Body of pancreas (tissue), 4 donors: ENCODE results near the gene MPC1. TPM values are rescaled to one million over a fixed set of nuclear protein-coding genes. Genes with fewer than 3 reads are reported as not detected.
A peak's percentile ranks its signal among the peaks of the same experiment; 100 is the strongest.
"Not testable (repeated sequence)": the region's sequence is repeated elsewhere in the genome, so short reads cannot be mapped to it uniquely, and the experiment has no call there.

Experiments
- ATAC-seq: fragments of 150-250 bp; one replicate; pipeline ENCODE4 v1.9.1; 2016
- DNase-seq, 4 donors: peaks; one replicate each; pipeline ENCODE4 v3.0.0-alpha.2; 2019
- H3K27ac ChIP-seq, 4 donors: fragments of 200-600 bp; sonication (generic); 1 replicate in 3 of 4; 2 replicates in 1 of 4; pipeline versions ENCODE4 v1.5.1 to v1.6.1; 2016 to 2019; ENCODE audit warnings: mild to moderate bottlenecking in 1 of 4, mixed read lengths in 1 of 4, moderate library complexity in 1 of 4
- H3K27me3 ChIP-seq, 2 donors: fragments of 200-600 bp; sonication (generic); one replicate each; pipeline ENCODE4 v1.6.0; 2016; ENCODE audit warnings: mild to moderate bottlenecking in 1 of 2
- H3K36me3 ChIP-seq, 2 donors: fragments of 200-600 bp; sonication (generic); replicated peaks in 1 of 2; 2 replicates each; pipeline ENCODE4 v1.5.1; 2016; ENCODE audit warnings: low read depth in 2 of 2; ENCODE audit not compliant: insufficient read depth in 1 of 2
- H3K4me1 ChIP-seq: fragments of 200-600 bp; sonication (generic); one replicate; pipeline ENCODE4 v1.6.0; 2016
- H3K4me3 ChIP-seq, 2 donors: fragments of 200-600 bp; sonication (generic); 1 replicate in 1 of 2; 2 replicates in 1 of 2; pipeline ENCODE4 v1.5.1; 2016 to 2019
- H3K9me3 ChIP-seq, 3 donors: fragments of 200-600 bp; sonication (generic); 1 replicate in 2 of 3; 2 replicates in 1 of 3; pipeline ENCODE4 v1.5.1; 2016
- POLR2A ChIP-seq, 3 donors: fragments of 450-650 bp; IDR thresholded peaks; one replicate each; pipeline ENCODE4 v1.6.1; 2016; ENCODE audit warnings: antibody characterized with exemption in 3 of 3, mild to moderate bottlenecking in 2 of 3
- WGBS, 2 donors: methylation state at CpG; one replicate each; pipeline ENCODE4 v1.1.5; 2017; 5-methylcytosine and 5-hydroxymethylcytosine counted together
- intact Hi-C: fragments of 100-400 bp; cut with DNase I; formaldehyde crosslinking; loops from one replicate; pipeline ENCODE4 v1.15.1; 2023
- total RNA-seq, 2 donors: library from RNA; depleted of rRNA; stranded (reverse); fragments of >200 nt; gene quantifications; one replicate each; pipeline ENCODE4 v1.1.0, GENCODE V29; 2016
- TF ChIP-seq, protein P1 (sequence below), 7 experiments: fragments of 450-650 bp in 4 of 7; fragments of 200-600 bp in 3 of 7; sonication (generic) in 3 of 7; IDR thresholded peaks; one replicate each; pipeline ENCODE4 v1.5.1; 2016 to 2019; ENCODE audit warnings: antibody characterized with exemption in 7 of 7

MPC1 gene
- total RNA-seq, 2 donors from 2014 or later, result 20.8 to 25.4 TPM

- Histone ChIP-seq H3K4me3 (no peak overlapping the region), H3K9me3 (no peaks in the 10 kb centered on the region), H3K36me3 (no peaks in the 10 kb centered on the region), H3K27me3 (no peaks in the 10 kb centered on the region), H3K27ac (no peak overlapping the region), H3K4me1 (no peaks in the 10 kb centered on the region)
- intact Hi-C loops, result no loop called here
- TF ChIP-seq, protein P1, sequence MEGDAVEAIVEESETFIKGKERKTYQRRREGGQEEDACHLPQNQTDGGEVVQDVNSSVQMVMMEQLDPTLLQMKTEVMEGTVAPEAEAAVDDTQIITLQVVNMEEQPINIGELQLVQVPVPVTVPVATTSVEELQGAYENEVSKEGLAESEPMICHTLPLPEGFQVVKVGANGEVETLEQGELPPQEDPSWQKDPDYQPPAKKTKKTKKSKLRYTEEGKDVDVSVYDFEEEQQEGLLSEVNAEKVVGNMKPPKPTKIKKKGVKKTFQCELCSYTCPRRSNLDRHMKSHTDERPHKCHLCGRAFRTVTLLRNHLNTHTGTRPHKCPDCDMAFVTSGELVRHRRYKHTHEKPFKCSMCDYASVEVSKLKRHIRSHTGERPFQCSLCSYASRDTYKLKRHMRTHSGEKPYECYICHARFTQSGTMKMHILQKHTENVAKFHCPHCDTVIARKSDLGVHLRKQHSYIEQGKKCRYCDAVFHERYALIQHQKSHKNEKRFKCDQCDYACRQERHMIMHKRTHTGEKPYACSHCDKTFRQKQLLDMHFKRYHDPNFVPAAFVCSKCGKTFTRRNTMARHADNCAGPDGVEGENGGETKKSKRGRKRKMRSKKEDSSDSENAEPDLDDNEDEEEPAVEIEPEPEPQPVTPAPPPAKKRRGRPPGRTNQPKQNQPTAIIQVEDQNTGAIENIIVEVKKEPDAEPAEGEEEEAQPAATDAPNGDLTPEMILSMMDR (IDR thresholded peaks at IDR 0.05), result no peak
- no peak for TF ChIP-seq POLR2A (IDR thresholded peaks at IDR 0.05)
- 33 to 48% methylated on average over 4 to 6 of the region's 6 CpGs for WGBS, 2 donors
- DNase-seq (no peak), ATAC-seq (no peak)
Observed at GRCh38 chr6:166402582-166403277, 20.0 kb upstream of the MPC1 start.

GRCh38 chr6:166400649-166401250 lies 18.0 kb upstream of the MPC1 start:
- not testable (repeated sequence) for H3K4me3 ChIP-seq, H3K27ac ChIP-seq, H3K4me1 ChIP-seq, H3K27me3 ChIP-seq, H3K36me3 ChIP-seq, H3K9me3 ChIP-seq
- peak; percentile 85 for ATAC-seq
- 21 to 31% methylated on average over 6 to 16 of the region's 16 CpGs for WGBS, 2 donors
- intact Hi-C loops, result loop anchor here (2.0 kb wide), 1 partner anchor 126 kb away; no protein-coding TSS in a partner anchor
- TF ChIP-seq, protein P1 (IDR thresholded peaks at IDR 0.05), result peak; percentile 52 to 84 (median 78)
- peak; percentile 67 to 85 (median 76) for DNase-seq

- Histone ChIP-seq H3K36me3 (no peaks in the 10 kb centered on the region), H3K9me3 (no peaks in the 10 kb centered on the region), H3K27ac (no peak overlapping the region), H3K4me1 (no peaks in the 10 kb centered on the region), H3K4me3 (no peak overlapping the region), H3K27me3 (no peaks in the 10 kb centered on the region)
- ATAC-seq, result no peak
- DNase-seq, result no peak
- 38 to 71% methylated on average over 2 of the region's 2 CpGs for WGBS, 2 donors
- intact Hi-C loops, result loop anchor here (2.0 kb wide), 1 partner anchor 125 kb away; no protein-coding TSS in a partner anchor
- TF ChIP-seq, protein P1 (IDR thresholded peaks at IDR 0.05), result no peak
- TF ChIP-seq POLR2A (IDR thresholded peaks at IDR 0.05), result no peak
Observed at GRCh38 chr6:166400181-166400580, 17.4 kb upstream of the MPC1 start.

- H3K9me3 ChIP-seq, result no peaks in the 10 kb centered on the region
- no peak overlapping the region for H3K27ac ChIP-seq
- intact Hi-C loops, result no loop called here
- no peaks in the 10 kb centered on the region for H3K36me3 ChIP-seq
- DNase-seq, result no peak
- no peak for ATAC-seq
- TF ChIP-seq POLR2A (IDR thresholded peaks at IDR 0.05), result no peak
- TF ChIP-seq, protein P1 (IDR thresholded peaks at IDR 0.05), result no peak
- no peaks in the 10 kb centered on the region for H3K4me1 ChIP-seq
- no peak overlapping the region for H3K4me3 ChIP-seq
- WGBS, 2 donors, result 78 to 93% methylated on average over 3 of the region's 3 CpGs
- no peaks in the 10 kb centered on the region for H3K27me3 ChIP-seq
Observed at GRCh38 chr6:166398348-166398747, 15.6 kb upstream of the MPC1 start.
